ENCODE measurements around the gene CHRNA4.
"Not testable (repeated sequence)": the region's sequence is repeated elsewhere in the genome, so short reads cannot be mapped to it uniquely, and the experiment has no call there.

DNA sequence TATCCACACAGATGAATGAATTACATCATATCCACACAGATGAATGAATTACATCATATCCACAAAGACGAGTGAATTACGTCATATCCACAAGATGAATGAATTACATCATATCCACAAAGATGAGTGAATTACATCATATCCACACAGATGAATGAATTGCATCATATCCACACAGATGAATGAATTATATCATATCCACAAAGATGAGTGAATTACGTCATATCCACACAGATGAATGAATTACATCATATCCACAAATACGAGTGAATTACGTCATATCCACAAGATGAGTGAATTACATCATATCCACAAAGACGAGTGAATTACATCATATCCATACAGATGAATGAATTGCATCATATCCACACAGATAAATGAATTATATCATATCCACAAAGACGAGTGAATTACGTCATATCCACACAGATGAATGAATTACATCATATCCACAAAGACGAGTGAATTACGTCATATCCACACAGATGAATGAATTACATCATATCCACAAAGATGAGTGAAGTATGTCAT is 20.9 kb downstream of the CHRNA4 start:
- TF ChIP-seq, protein P1, sequence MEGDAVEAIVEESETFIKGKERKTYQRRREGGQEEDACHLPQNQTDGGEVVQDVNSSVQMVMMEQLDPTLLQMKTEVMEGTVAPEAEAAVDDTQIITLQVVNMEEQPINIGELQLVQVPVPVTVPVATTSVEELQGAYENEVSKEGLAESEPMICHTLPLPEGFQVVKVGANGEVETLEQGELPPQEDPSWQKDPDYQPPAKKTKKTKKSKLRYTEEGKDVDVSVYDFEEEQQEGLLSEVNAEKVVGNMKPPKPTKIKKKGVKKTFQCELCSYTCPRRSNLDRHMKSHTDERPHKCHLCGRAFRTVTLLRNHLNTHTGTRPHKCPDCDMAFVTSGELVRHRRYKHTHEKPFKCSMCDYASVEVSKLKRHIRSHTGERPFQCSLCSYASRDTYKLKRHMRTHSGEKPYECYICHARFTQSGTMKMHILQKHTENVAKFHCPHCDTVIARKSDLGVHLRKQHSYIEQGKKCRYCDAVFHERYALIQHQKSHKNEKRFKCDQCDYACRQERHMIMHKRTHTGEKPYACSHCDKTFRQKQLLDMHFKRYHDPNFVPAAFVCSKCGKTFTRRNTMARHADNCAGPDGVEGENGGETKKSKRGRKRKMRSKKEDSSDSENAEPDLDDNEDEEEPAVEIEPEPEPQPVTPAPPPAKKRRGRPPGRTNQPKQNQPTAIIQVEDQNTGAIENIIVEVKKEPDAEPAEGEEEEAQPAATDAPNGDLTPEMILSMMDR (IDR thresholded peaks at IDR 0.05): not testable (repeated sequence)
- TF ChIP-seq POLR2A (IDR thresholded peaks at IDR 0.05): not testable (repeated sequence)
